ENCODE results near the gene ZDHHC16. TPM values are rescaled to one million over a fixed set of nuclear protein-coding genes. Genes with fewer than 3 reads are reported as not detected.

Gene ZDHHC16
- total RNA-seq, 3 donors from 2014 or later, result 54.3 to 62.9 (median 59.6) TPM

- H3K4me1 Mint-ChIP-seq (ENCODE audit: low read depth), result peaks cover 31% of the 10 kb centered on the region
- no peak for DNase-seq
- no peak for ATAC-seq
- peak overlapping the region; percentile 49 for H3K4me3 Mint-ChIP-seq
- H3K27me3 Mint-ChIP-seq (ENCODE audit: low read depth), result peaks cover 25% of the 10 kb centered on the region
- no peaks in the 10 kb centered on the region for H3K36me3 Mint-ChIP-seq (ENCODE audit: insufficient read depth)
- no peaks in the 10 kb centered on the region for H3K9me3 Mint-ChIP-seq
Observed at GRCh38 chr10:97499561-97500296, 53.8 kb downstream of the ZDHHC16 start.

GRCh38 chr10:97500297-97500575, 54.3 kb downstream of the ZDHHC16 start:
- Mint-ChIP-seq H3K36me3 (ENCODE audit: insufficient read depth) (no peaks in the 10 kb centered on the region), H3K4me1 (ENCODE audit: low read depth) (peaks cover 26% of the 10 kb centered on the region), H3K27me3 (ENCODE audit: low read depth) (peaks cover 25% of the 10 kb centered on the region), H3K9me3 (no peaks in the 10 kb centered on the region), H3K4me3 (peak overlapping the region; percentile 49)
- ATAC-seq (no peak), DNase-seq (no peak)

GRCh38 chr10:97502916-97503315, 56.9 kb downstream of the ZDHHC16 start:
- Mint-ChIP-seq H3K9me3 (no peaks in the 10 kb centered on the region), H3K4me1 (ENCODE audit: low read depth) (peaks cover 5% of the 10 kb centered on the region), H3K27me3 (ENCODE audit: low read depth) (peaks cover 27% of the 10 kb centered on the region), H3K4me3 (no peak overlapping the region), H3K36me3 (ENCODE audit: insufficient read depth) (no peaks in the 10 kb centered on the region)
- ATAC-seq, result no peak
- DNase-seq, result no peak

GRCh38 chr10:97503406-97503805, 57.4 kb downstream of the ZDHHC16 start:
- no peak overlapping the region for H3K4me3 Mint-ChIP-seq
- ATAC-seq, result no peak
- peaks cover 3% of the 10 kb centered on the region for H3K4me1 Mint-ChIP-seq (ENCODE audit: low read depth)
- H3K27me3 Mint-ChIP-seq (ENCODE audit: low read depth), result peaks cover 27% of the 10 kb centered on the region
- DNase-seq, result no peak
- no peaks in the 10 kb centered on the region for H3K36me3 Mint-ChIP-seq (ENCODE audit: insufficient read depth)
- H3K9me3 Mint-ChIP-seq, result no peaks in the 10 kb centered on the region

GRCh38 chr10:97505152-97505551, 59.2 kb downstream of the ZDHHC16 start:
- peaks cover 22% of the 10 kb centered on the region for H3K27me3 Mint-ChIP-seq (ENCODE audit: low read depth)
- H3K4me3 Mint-ChIP-seq, result no peak overlapping the region
- H3K36me3 Mint-ChIP-seq (ENCODE audit: insufficient read depth), result no peaks in the 10 kb centered on the region
- no peaks in the 10 kb centered on the region for H3K4me1 Mint-ChIP-seq (ENCODE audit: low read depth)
- ATAC-seq (no peak), DNase-seq (no peak)
- H3K9me3 Mint-ChIP-seq, result no peaks in the 10 kb centered on the region

GRCh38 chr10:97506199-97506991, 60.4 kb downstream of the ZDHHC16 start:
- no peaks in the 10 kb centered on the region for H3K9me3 Mint-ChIP-seq
- DNase-seq, result no peak
- no peak for ATAC-seq
- no peaks in the 10 kb centered on the region for H3K36me3 Mint-ChIP-seq (ENCODE audit: insufficient read depth)
- H3K4me1 Mint-ChIP-seq (ENCODE audit: low read depth), result no peaks in the 10 kb centered on the region
- H3K27me3 Mint-ChIP-seq (ENCODE audit: low read depth), result peaks cover 10% of the 10 kb centered on the region
- no peak overlapping the region for H3K4me3 Mint-ChIP-seq

Other genes starting within 250 kb of the ZDHHC16 start
- gene ARHGAP19, start 153.5 kb upstream of the ZDHHC16 start, total RNA-seq, result 10 to 100 TPM in 2 of 3 donors, 1 to 10 TPM in 1; 9.2 to 14.2 (median 10.6) TPM
- 1 to 10 TPM; 1.6 to 3.2 (median 2.4) TPM for gene FRAT1, start 126.9 kb upstream of the ZDHHC16 start, total RNA-seq
- 10 to 100 TPM in 2 of 3 donors, 1 to 10 TPM in 1; 9.9 to 11.7 (median 11.4) TPM for gene FRAT2, start 111.4 kb upstream of the ZDHHC16 start, total RNA-seq
- gene RRP12, start 44.8 kb upstream of the ZDHHC16 start, total RNA-seq, result 100 to 1,000 TPM; 218 to 222 (median 218) TPM
- 1,000 to 10,000 TPM; 1,128 to 1,173 (median 1,167) TPM for gene PGAM1, start 20.0 kb upstream of the ZDHHC16 start, total RNA-seq
- gene EXOSC1, start 169 bp upstream of the ZDHHC16 start, total RNA-seq, result 10 to 100 TPM; 60.3 to 72.2 (median 71.9) TPM
- 10 to 100 TPM; 77.3 to 87.5 (median 83.4) TPM for gene MMS19, start 52.2 kb downstream of the ZDHHC16 start, total RNA-seq
- gene UBTD1, start 52.7 kb downstream of the ZDHHC16 start, total RNA-seq, result 1 to 10 TPM; 2.0 to 3.0 (median 2.8) TPM
- not detected for gene ANKRD2, start 126.6 kb downstream of the ZDHHC16 start, total RNA-seq
- not detected for gene HOGA1, start 138.2 kb downstream of the ZDHHC16 start, total RNA-seq
- gene C10orf62, start 143.5 kb downstream of the ZDHHC16 start, total RNA-seq, result not detected
- gene MORN4, start 187.3 kb downstream of the ZDHHC16 start, total RNA-seq, result 1 to 10 TPM; 2.1 to 4.5 (median 2.2) TPM
- gene PI4K2A, start 194.5 kb downstream of the ZDHHC16 start, total RNA-seq, result 10 to 100 TPM; 12.9 to 16.9 (median 15.7) TPM
- 1 to 10 TPM; 1.6 to 2.5 (median 1.8) TPM for gene AVPI1, start 241.1 kb downstream of the ZDHHC16 start, total RNA-seq